ENCODE measurements around the gene OPA1. TPM values are rescaled to one million over a fixed set of nuclear protein-coding genes. Genes with fewer than 3 reads are reported as not detected.

OPA1 gene
- total and polyA plus RNA-seq, 2 experiments from 2014 or later: 24.9 to 89.9 TPM

GRCh38 chr3:193621127-193621526 is 28.1 kb downstream of the OPA1 start (continued):
- TF ChIP-seq CTCF (conservative IDR thresholded peaks at IDR 0.05; ENCODE audit: low read depth in 2 of 2) (no peak), JUNB (IDR thresholded peaks at IDR 0.05; ENCODE audit: unreplicated experiment) (no peak), NANOG (IDR thresholded peaks at IDR 0.05; ENCODE audit: borderline replicate concordance) (no peak), ZNF114 (CRISPR knock-in tag; IDR thresholded peaks at IDR 0.05) (no peak), STAT1 (IDR thresholded peaks at IDR 0.05; ENCODE audit: unreplicated experiment) (no peak), POLR2AphosphoS5 (IDR thresholded peaks at IDR 0.05; ENCODE audit: low read depth) (no peak), ZNF331 (CRISPR knock-in tag; IDR thresholded peaks at IDR 0.05; ENCODE audit: low read depth) (no peak), EZH2phosphoT487 (IDR thresholded peaks at IDR 0.05; ENCODE audit: unreplicated experiment) (no peak)

GRCh38 chr3:193630005-193630404 is 37.0 kb downstream of the OPA1 start:
- peaks cover 21% of the 10 kb centered on the region; the same call in 2 of the 3 replicates for H3K36me3 Mint-ChIP-seq (ENCODE audit: low read depth)

More at GRCh38 chr3:193630005-193630404, 37.0 kb downstream of the OPA1 start:
- Mint-ChIP-seq H3K27me3 (ENCODE audit: insufficient read depth, low read depth, poor library complexity) (peaks cover 3% of the 10 kb centered on the region), H3K4me3 (no peak overlapping the region), H3K9me3 (no peaks in the 10 kb centered on the region), H3K27ac (no peak overlapping the region), H3K4me1 (peaks cover 19% of the 10 kb centered on the region)
- Histone ChIP-seq H3K27ac (ENCODE audit: low read depth) (no peak overlapping the region), H3K4me3 (no peak overlapping the region), H3K9me2 (ENCODE audit: insufficient read depth) (no peaks in the 10 kb centered on the region), H3F3A (replicated peaks; ENCODE audit: low read depth) (no peaks in the 10 kb centered on the region), H3K27me3 (ENCODE audit: insufficient read depth) (no peaks in the 10 kb centered on the region), H3K36me3 (ENCODE audit: insufficient read depth) (peaks cover 9% of the 10 kb centered on the region; the same call in 1 of the 2 replicates), H3K4me1 (ENCODE audit: insufficient read depth) (peaks cover 11% of the 10 kb centered on the region; the same call in 1 of the 2 replicates), H2AFZ (no peak overlapping the region), H4K20me1 (replicated peaks; ENCODE audit: insufficient read depth) (no peaks in the 10 kb centered on the region), H3K79me2 (replicated peaks; ENCODE audit: insufficient read depth) (no peaks in the 10 kb centered on the region), H3K4me2 (no peak overlapping the region)
- ATAC-seq (no peak), DNase-seq (ENCODE audit: low spot score) (no peak)
- TF ChIP-seq CTCF (conservative IDR thresholded peaks at IDR 0.05; ENCODE audit: low read depth in 2 of 2) (no peak), ZNF331 (CRISPR knock-in tag; IDR thresholded peaks at IDR 0.05; ENCODE audit: low read depth) (no peak), ZNF114 (CRISPR knock-in tag; IDR thresholded peaks at IDR 0.05) (no peak), NANOG (IDR thresholded peaks at IDR 0.05; ENCODE audit: borderline replicate concordance) (no peak), EZH2 (IDR thresholded peaks at IDR 0.05; ENCODE audit: low read depth, unreplicated experiment) (no peak), EZH2phosphoT487 (IDR thresholded peaks at IDR 0.05; ENCODE audit: unreplicated experiment) (no peak), POLR2AphosphoS5 (IDR thresholded peaks at IDR 0.05; ENCODE audit: low read depth) (no peak), JUNB (IDR thresholded peaks at IDR 0.05; ENCODE audit: unreplicated experiment) (no peak)

Data from GM23338 (cell line).